KMS-11 (cell line): ENCODE results near the gene FOXP1.

Source experiments
- H2AFZ ChIP-seq: fragments of 200-600 bp; sonication (generic); 2 replicates; pipeline ENCODE4 v1.6.1; 2016; ENCODE audit warnings: antibody characterized with exemption, mixed run types, low read depth
- H3K27ac ChIP-seq: fragments of 200-600 bp; sonication (generic); 2 replicates; pipeline ENCODE4 v1.6.1; 2016; ENCODE audit warnings: mild to moderate bottlenecking, mixed run types
- H3K27me3 ChIP-seq: fragments of 200-600 bp; sonication (generic); 2 replicates; pipeline ENCODE4 v1.6.1; 2017; ENCODE audit warnings: mild to moderate bottlenecking, low read depth, mixed run types, moderate library complexity; ENCODE audit not compliant: insufficient read depth
- H3K36me3 ChIP-seq: fragments of 200-600 bp; sonication (generic); 2 replicates; pipeline ENCODE4 v1.6.1; 2017; ENCODE audit warnings: mild to moderate bottlenecking, mixed run types; ENCODE audit not compliant: insufficient read depth
- H3K4me1 ChIP-seq: fragments of 200-600 bp; sonication (generic); 2 replicates; pipeline ENCODE4 v1.6.1; 2016; ENCODE audit warnings: mild to moderate bottlenecking, low read depth, mixed run types; ENCODE audit not compliant: poor library complexity, severe bottlenecking
- H3K4me2 ChIP-seq: fragments of 200-600 bp; sonication (generic); 2 replicates; pipeline ENCODE4 v1.7.0; 2016; ENCODE audit warnings: mild to moderate bottlenecking, mixed run types
- H3K4me3 ChIP-seq: fragments of 200-600 bp; sonication (generic); IDR thresholded peaks from 2 replicates; pipeline ENCODE4 v1.6.1; 2017; ENCODE audit warnings: low read depth, low read length, mixed read lengths; ENCODE audit not compliant: insufficient read depth
- H3K79me2 ChIP-seq: fragments of 200-600 bp; sonication (generic); 2 replicates; pipeline ENCODE4 v1.6.1; 2016; ENCODE audit warnings: low read depth, mixed run types; ENCODE audit not compliant: insufficient read depth
- H3K9ac ChIP-seq: fragments of 200-600 bp; sonication (generic); 2 replicates; pipeline ENCODE4 v1.6.1; 2016; ENCODE audit warnings: mild to moderate bottlenecking, mixed run types
- H4K20me1 ChIP-seq: fragments of 200-600 bp; sonication (generic); 2 replicates; pipeline ENCODE4 v1.6.1; 2016; ENCODE audit warnings: mild to moderate bottlenecking, mixed run types; ENCODE audit not compliant: insufficient read depth
- CTCF ChIP-seq: fragments of 200-600 bp; sonication (generic); conservative IDR thresholded peaks from 2 replicates; pipeline ENCODE4 v1.6.1; 2017; ENCODE audit warnings: low read depth, mild to moderate bottlenecking, antibody characterized with exemption, low read length, moderate library complexity, mixed read lengths

Gene FOXP1

GRCh38 chr3:70947579-70947978, 635.9 kb downstream of the FOXP1 start:
- Histone ChIP-seq H3K36me3 (no peaks in the 10 kb centered on the region), H3K4me2 (no peak overlapping the region), H2AFZ (no peak overlapping the region), H3K27ac (no peak overlapping the region), H4K20me1 (no peaks in the 10 kb centered on the region), H3K27me3 (no peaks in the 10 kb centered on the region), H3K4me1 (no peaks in the 10 kb centered on the region), H3K79me2 (no peaks in the 10 kb centered on the region), H3K4me3 (no peak overlapping the region), H3K9ac (no peak overlapping the region)
- TF ChIP-seq CTCF, result no peak

GRCh38 chr3:70943886-70944285, 639.6 kb downstream of the FOXP1 start:
- H3K4me1 ChIP-seq, result no peaks in the 10 kb centered on the region
- no peak overlapping the region for H3K4me2 ChIP-seq
- no peaks in the 10 kb centered on the region for H3K27me3 ChIP-seq
- no peak overlapping the region for H3K9ac ChIP-seq
- no peak overlapping the region for H3K27ac ChIP-seq
- H3K4me3 ChIP-seq, result no peak overlapping the region
- no peaks in the 10 kb centered on the region for H4K20me1 ChIP-seq
- H2AFZ ChIP-seq, result no peak overlapping the region
- no peak for TF ChIP-seq CTCF
- no peaks in the 10 kb centered on the region for H3K36me3 ChIP-seq
- H3K79me2 ChIP-seq, result no peaks in the 10 kb centered on the region

GRCh38 chr3:70933105-70933810, 650.3 kb downstream of the FOXP1 start:
- Histone ChIP-seq H4K20me1 (no peaks in the 10 kb centered on the region), H3K4me2 (no peak overlapping the region), H3K4me3 (no peak overlapping the region), H3K27me3 (no peaks in the 10 kb centered on the region), H3K9ac (no peak overlapping the region), H3K79me2 (no peaks in the 10 kb centered on the region), H2AFZ (no peak overlapping the region), H3K4me1 (no peaks in the 10 kb centered on the region), H3K36me3 (no peaks in the 10 kb centered on the region), H3K27ac (no peak overlapping the region)
- TF ChIP-seq CTCF, result no peak

- no peak for TF ChIP-seq CTCF
Observed at GRCh38 chr3:70930066-70930465, 653.5 kb downstream of the FOXP1 start.

More at GRCh38 chr3:70930066-70930465, 653.5 kb downstream of the FOXP1 start:
- H4K20me1 ChIP-seq, result no peaks in the 10 kb centered on the region
- no peak overlapping the region for H2AFZ ChIP-seq
- H3K36me3 ChIP-seq, result no peaks in the 10 kb centered on the region
- H3K79me2 ChIP-seq, result no peaks in the 10 kb centered on the region
- H3K27me3 ChIP-seq, result no peaks in the 10 kb centered on the region
- H3K4me3 ChIP-seq, result no peak overlapping the region
- no peaks in the 10 kb centered on the region for H3K4me1 ChIP-seq
- H3K4me2 ChIP-seq, result no peak overlapping the region
- H3K9ac ChIP-seq, result no peak overlapping the region
- H3K27ac ChIP-seq, result no peak overlapping the region
